GM19455 (cell line): ENCODE data around the gene AOAH.
"Not testable (repeated sequence)": the region's sequence is repeated elsewhere in the genome, so short reads cannot be mapped to it uniquely, and the experiment has no call there.

Experiments
- ATAC-seq: cut with Tn5 transposase; IDR thresholded peaks from one replicate; pipeline ENCODE4 v1.9.1; 2021; ENCODE audit not compliant: unreplicated experiment

The AOAH gene

GRCh38 chr7:36474283-36475010, 249.8 kb downstream of the AOAH start:
- ATAC-seq: no peak

DNA sequence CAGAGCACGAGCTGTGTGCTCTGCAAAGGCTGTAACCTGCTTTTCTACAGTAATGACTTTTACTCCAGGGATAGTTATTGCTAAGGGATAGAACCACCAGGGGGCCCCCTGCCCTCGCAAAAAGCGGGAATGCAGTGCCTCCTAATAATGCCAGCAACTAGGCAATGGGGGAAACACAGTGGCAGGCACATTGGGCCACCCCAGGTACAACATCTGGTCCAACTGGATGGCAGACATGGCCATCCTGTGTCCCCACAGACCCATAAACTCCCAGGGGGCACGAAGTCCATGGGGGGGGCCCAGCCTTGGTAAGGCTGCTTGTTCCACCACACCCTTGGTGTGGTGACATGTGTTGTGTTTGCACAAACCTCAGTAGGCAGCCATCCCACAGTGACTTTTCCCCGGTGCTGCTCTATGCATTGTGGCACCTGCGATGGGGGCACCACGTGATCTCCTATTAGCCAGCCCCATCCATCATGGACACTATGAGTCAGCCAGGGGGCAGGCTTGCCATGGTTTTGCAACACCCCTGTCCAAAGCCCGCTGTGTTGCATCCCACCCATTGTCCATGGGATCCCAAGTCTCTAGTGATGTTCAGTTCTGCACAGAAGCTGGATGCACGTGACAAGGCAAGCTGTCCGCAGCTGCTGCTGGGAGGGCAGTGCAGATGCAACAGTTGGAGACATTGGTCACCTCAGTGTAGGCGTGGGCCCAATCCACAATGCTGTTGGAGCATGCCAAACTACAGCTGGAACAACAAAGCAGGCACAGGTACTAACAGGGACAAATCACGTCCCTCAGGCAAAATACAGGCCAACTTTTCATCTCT, 250.6 kb downstream of the AOAH start:
- ATAC-seq: no peak

DNA sequence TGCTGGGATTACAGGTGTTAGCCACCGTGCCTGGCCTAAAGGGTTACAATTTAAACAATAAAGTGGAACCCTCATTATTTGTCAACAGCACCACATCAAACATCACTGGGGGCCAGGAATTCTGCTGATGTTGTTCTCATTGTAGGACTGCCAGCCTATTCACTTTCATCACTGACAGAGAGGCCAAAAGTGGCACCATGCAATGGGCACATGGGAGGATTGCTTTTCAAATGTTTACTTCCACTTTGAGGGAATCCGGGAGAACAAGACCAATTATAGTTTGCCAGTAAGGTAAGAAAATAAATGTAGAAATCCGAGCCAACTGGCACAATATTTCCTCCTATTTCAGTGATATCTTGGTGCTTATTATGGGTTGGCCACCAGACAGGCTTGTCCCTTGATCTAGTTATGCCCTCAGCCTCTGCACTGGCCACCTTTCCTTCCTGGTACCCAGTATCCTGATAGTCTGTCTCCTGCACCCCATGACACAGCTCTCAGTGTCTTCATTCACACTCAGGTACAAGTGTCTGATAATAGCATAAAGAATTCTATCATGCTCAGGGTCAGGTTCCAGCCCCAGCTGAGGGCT, 252.1 kb downstream of the AOAH start:
- no peak for ATAC-seq

GRCh38 chr7:36469236-36469635, 255.1 kb downstream of the AOAH start:
- ATAC-seq: no peak

DNA sequence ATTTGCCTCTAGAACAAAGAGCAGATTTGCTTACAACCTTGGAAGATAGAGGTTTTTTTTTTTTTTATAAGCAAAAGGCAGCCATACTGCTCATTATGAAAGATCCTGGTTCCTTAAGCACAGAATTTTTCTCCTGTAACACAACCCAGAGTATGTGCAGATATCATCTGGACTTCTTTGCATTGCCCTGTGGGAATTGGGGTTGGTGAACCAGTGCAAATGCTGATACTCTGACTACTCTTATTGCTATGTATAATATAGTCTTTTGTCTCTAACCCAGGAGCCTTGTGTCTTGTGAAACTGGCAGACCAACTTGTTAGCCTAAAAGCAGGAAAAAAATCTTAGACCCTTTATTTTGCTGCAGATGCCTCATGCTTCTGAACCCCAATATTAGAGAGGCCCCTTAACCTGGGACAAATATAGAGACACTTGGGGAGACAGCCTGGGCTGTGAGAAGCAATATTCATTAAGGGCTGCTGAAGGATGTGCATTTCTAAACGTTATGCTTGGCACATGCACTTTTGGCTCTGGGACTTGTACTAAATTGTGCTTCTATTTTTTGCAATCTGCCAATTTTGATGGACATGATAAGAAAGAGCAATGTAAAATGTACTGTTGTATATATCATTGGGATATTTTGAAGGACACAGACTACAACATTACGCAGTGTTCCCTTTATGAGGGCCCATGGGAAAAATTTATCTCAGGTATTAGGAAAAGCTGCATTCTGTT, 255.8 kb downstream of the AOAH start:
- no peak for ATAC-seq

GRCh38 chr7:36466001-36466400, 258.3 kb downstream of the AOAH start:
- not testable (repeated sequence) for ATAC-seq

DNA sequence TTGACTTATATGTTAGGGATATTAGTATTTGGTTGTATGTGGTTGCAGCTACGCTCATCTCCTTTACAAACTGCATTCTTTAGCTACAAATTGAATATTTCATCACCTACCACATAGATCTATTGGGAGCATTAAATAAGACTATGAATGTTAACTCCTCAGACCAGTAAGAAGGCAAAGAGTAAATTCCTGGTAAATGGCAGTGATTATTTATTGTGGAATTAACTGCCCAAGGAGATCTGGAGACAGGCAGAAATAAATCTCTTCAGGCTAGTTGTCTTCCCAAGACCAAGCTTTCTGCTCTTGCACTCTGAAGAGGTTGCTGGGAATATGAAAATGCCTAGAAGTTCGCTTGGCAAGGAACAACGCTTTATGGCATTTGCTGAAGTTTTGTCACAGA, 260.0 kb downstream of the AOAH start:
- no peak for ATAC-seq
